DMS79 treated with DMSO at 0.1 percent for 48 hours (cell line): ENCODE data around the gene CDK13.

Experiments
- DNase-seq: peaks from one replicate; lab custom pipeline; 2025; lab: John Stamatoyannopoulos, UW

CDK13 gene

GRCh38 chr7:40008223-40008815 lies 58.3 kb downstream of the CDK13 start:
- no peak for DNase-seq

GRCh38 chr7:40009301-40009700 lies 59.2 kb downstream of the CDK13 start:
- no peak for DNase-seq

- DNase-seq: no peak
Observed at GRCh38 chr7:40014376-40014775, 64.3 kb downstream of the CDK13 start.

- DNase-seq: peak; percentile 81
Observed at GRCh38 chr7:40015790-40016296, 65.8 kb downstream of the CDK13 start.

GRCh38 chr7:40019558-40019957 lies 69.5 kb downstream of the CDK13 start:
- no peak for DNase-seq

GRCh38 chr7:40024048-40024447 lies 74.0 kb downstream of the CDK13 start:
- no peak for DNase-seq

GRCh38 chr7:40024841-40025240 lies 74.8 kb downstream of the CDK13 start:
- no peak for DNase-seq

GRCh38 chr7:40027545-40027944 lies 77.5 kb downstream of the CDK13 start:
- no peak for DNase-seq

- no peak for DNase-seq
Observed at GRCh38 chr7:40033826-40034225, 83.8 kb downstream of the CDK13 start.

- DNase-seq: no peak
Observed at GRCh38 chr7:40041456-40041855, 91.4 kb downstream of the CDK13 start.

- no peak for DNase-seq
Observed at GRCh38 chr7:40043164-40043563, 93.1 kb downstream of the CDK13 start.

GRCh38 chr7:40047661-40048060 lies 97.6 kb downstream of the CDK13 start:
- DNase-seq: no peak

- DNase-seq: peak; percentile 77
Observed at GRCh38 chr7:40057292-40057691, 107.2 kb downstream of the CDK13 start.

- no peak for DNase-seq
Observed at GRCh38 chr7:40058026-40058425, 108.0 kb downstream of the CDK13 start.

GRCh38 chr7:40058636-40059035 lies 108.6 kb downstream of the CDK13 start:
- DNase-seq: no peak

- DNase-seq: no peak
Observed at GRCh38 chr7:40059057-40059456, 109.0 kb downstream of the CDK13 start.

GRCh38 chr7:40072268-40072667 lies 122.2 kb downstream of the CDK13 start:
- DNase-seq: no peak

- DNase-seq: no peak
Observed at GRCh38 chr7:40073239-40073638, 123.2 kb downstream of the CDK13 start.

GRCh38 chr7:40077849-40078248 lies 127.8 kb downstream of the CDK13 start:
- no peak for DNase-seq

- no peak for DNase-seq
Observed at GRCh38 chr7:40092182-40092581, 142.1 kb downstream of the CDK13 start.

- no peak for DNase-seq
Observed at GRCh38 chr7:40093631-40094350, 143.7 kb downstream of the CDK13 start.

GRCh38 chr7:40095230-40095629 lies 145.2 kb downstream of the CDK13 start:
- no peak for DNase-seq

GRCh38 chr7:40095695-40096327 lies 145.8 kb downstream of the CDK13 start:
- no peak for DNase-seq
